Glomerular endothelial cell (primary cell): ENCODE data around the gene ZNF579. TPM values are rescaled to one million over a fixed set of nuclear protein-coding genes. Genes with fewer than 3 reads are reported as not detected.
"Not testable (repeated sequence)": the region's sequence is repeated elsewhere in the genome, so short reads cannot be mapped to it uniquely, and the experiment has no call there.

Source experiments
- DNase-seq: peaks from one replicate; pipeline ENCODE4 v3.0.0-alpha.2; 2011; ENCODE audit warnings: low read depth, low spot score; ENCODE audit errors: extremely low read depth
- total RNA-seq: library from RNA; depleted of rRNA; stranded (reverse); fragments of >200 nt; gene quantifications from 2 replicates; pipeline ENCODE4 v1.2.3, GENCODE V29; 2015

The ZNF579 gene
- total RNA-seq, 1 donor from 2014 or later = 9.5 TPM

- no peak for DNase-seq
These were observed 38.3 kb downstream of the ZNF579 start for GRCh38 chr19:55542292-55542855.

GRCh38 chr19:55541091-55541490 is 39.6 kb downstream of the ZNF579 start:
- DNase-seq = no peak

- DNase-seq = no peak
These were observed 40.0 kb downstream of the ZNF579 start for GRCh38 chr19:55540619-55541018.

- no peak for DNase-seq
These were observed 41.3 kb downstream of the ZNF579 start for GRCh38 chr19:55539090-55539984.

- no peak for DNase-seq
These were observed 42.5 kb downstream of the ZNF579 start for GRCh38 chr19:55538132-55538531.

- no peak for DNase-seq
These were observed 42.9 kb downstream of the ZNF579 start for GRCh38 chr19:55537741-55538111.

GRCh38 chr19:55536951-55537740 is 43.5 kb downstream of the ZNF579 start, which contains the start of gene SBK2:
Gene SBK2 (minus strand): TSS chr19:55537133. CDS start chr19:55536294, 839 bp downstream.
- no peak for DNase-seq

GRCh38 chr19:55536366-55536765 is 44.3 kb downstream of the ZNF579 start:
- no peak for DNase-seq

GRCh38 chr19:55535965-55536350 is 44.7 kb downstream of the ZNF579 start:
- DNase-seq = no peak

GRCh38 chr19:55535173-55535964 is 45.3 kb downstream of the ZNF579 start:
- DNase-seq = no peak

- not testable (repeated sequence) for DNase-seq
These were observed 46.4 kb downstream of the ZNF579 start for GRCh38 chr19:55534280-55534679.

- no peak for DNase-seq
These were observed 49.7 kb downstream of the ZNF579 start for GRCh38 chr19:55530996-55531395.

GRCh38 chr19:55529636-55530234 is 50.9 kb downstream of the ZNF579 start:
- DNase-seq = no peak

GRCh38 chr19:55528030-55528803 is 52.4 kb downstream of the ZNF579 start:
- DNase-seq = no peak

GRCh38 chr19:55527197-55528029 is 53.2 kb downstream of the ZNF579 start:
- no peak for DNase-seq
